MM.1S (cell line): ENCODE measurements around the gene PCDHGA10.

Experiments
- EZH2 ChIP-seq: fragments of 300-600 bp; sonication (generic); optimal IDR thresholded peaks from 2 replicates; pipeline ENCODE3; 2017; ENCODE audit warnings: low read depth, mild to moderate bottlenecking, antibody characterized with exemption, low read length, mixed read lengths
- EZH2phosphoT487 ChIP-seq: fragments of 300-600 bp; sonication (generic); IDR thresholded peaks from 2 replicates; pipeline ENCODE4 v1.6.1; 2018; ENCODE audit warnings: antibody characterized with exemption, low read length
- TF ChIP-seq, protein P1 (sequence below): fragments of 300-600 bp; sonication (generic); IDR thresholded peaks from 2 replicates; pipeline ENCODE4 v1.5.1; 2016; ENCODE audit warnings: antibody characterized with exemption, low read length, mixed read lengths

DNA sequence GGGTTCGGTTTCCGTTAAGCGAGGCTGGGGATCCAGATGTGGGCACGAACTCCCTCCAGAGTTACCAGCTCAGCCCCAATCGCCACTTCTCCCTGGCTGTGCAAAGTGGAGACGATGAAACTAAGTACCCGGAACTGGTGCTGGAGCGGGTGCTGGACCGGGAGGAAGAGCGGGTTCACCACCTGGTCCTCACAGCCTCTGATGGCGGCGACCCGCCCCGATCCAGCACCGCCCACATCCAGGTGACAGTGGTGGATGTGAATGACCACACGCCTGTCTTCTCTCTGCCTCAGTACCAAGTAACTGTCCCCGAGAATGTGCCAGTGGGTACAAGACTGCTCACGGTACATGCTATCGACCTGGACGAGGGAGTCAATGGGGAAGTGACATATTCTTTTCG is 29.4 kb upstream of the PCDHGA10 start:
- TF ChIP-seq EZH2: no peak
- no peak for TF ChIP-seq EZH2phosphoT487
- TF ChIP-seq, protein P1, sequence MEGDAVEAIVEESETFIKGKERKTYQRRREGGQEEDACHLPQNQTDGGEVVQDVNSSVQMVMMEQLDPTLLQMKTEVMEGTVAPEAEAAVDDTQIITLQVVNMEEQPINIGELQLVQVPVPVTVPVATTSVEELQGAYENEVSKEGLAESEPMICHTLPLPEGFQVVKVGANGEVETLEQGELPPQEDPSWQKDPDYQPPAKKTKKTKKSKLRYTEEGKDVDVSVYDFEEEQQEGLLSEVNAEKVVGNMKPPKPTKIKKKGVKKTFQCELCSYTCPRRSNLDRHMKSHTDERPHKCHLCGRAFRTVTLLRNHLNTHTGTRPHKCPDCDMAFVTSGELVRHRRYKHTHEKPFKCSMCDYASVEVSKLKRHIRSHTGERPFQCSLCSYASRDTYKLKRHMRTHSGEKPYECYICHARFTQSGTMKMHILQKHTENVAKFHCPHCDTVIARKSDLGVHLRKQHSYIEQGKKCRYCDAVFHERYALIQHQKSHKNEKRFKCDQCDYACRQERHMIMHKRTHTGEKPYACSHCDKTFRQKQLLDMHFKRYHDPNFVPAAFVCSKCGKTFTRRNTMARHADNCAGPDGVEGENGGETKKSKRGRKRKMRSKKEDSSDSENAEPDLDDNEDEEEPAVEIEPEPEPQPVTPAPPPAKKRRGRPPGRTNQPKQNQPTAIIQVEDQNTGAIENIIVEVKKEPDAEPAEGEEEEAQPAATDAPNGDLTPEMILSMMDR: no peak
